ENCODE data around the gene ANKS1B.

Gene ANKS1B

DNA sequence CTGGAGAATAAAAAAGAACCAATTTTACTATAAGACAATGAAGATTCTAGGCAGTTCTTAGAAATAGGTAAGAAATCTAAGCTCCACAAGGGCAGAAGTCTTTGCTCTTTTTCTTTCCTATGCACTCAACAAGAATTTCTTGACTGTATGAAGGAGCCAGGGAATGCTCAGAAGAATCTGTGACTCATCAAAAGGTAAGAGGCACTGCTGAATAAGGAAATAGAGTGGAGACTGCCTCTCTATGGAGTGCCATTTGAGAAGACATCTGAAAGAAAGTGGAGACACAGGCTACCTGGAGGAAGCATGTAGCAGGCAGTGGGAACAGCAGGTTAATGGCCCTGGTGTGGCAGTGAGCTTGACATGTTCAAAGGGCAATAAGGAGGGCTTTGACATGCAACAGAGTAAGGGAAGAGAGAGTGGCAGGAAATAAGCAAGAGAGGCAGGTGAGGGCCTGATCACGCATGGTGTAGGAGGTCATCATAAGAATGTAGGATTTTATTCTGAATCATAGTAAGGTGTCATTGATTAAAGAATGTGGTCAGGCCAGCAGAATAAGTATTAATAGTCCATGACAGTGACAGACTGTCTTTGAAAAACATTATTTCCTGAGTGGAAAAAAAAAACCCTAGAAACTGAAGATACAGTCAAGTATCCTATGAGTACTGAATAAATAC, 783.9 kb downstream of the ANKS1B start:
- H3K9me3 ChIP-seq (ENCODE audit: low read length), result no peaks in the 10 kb centered on the region
- H3K79me2 ChIP-seq (ENCODE audit: insufficient read depth, low read length), result no peaks in the 10 kb centered on the region
- H3K36me3 ChIP-seq (ENCODE audit: insufficient read depth, low read length), result no peaks in the 10 kb centered on the region
- H2AFZ ChIP-seq (ENCODE audit: low read length), result no peak overlapping the region
- no peaks in the 10 kb centered on the region for H3K4me1 ChIP-seq (ENCODE audit: insufficient read depth, low read length, severe bottlenecking)
- TF ChIP-seq EZH2 (IDR thresholded peaks at IDR 0.05; ENCODE audit: borderline replicate concordance, low read length), result no peak
- TF ChIP-seq, protein P1, sequence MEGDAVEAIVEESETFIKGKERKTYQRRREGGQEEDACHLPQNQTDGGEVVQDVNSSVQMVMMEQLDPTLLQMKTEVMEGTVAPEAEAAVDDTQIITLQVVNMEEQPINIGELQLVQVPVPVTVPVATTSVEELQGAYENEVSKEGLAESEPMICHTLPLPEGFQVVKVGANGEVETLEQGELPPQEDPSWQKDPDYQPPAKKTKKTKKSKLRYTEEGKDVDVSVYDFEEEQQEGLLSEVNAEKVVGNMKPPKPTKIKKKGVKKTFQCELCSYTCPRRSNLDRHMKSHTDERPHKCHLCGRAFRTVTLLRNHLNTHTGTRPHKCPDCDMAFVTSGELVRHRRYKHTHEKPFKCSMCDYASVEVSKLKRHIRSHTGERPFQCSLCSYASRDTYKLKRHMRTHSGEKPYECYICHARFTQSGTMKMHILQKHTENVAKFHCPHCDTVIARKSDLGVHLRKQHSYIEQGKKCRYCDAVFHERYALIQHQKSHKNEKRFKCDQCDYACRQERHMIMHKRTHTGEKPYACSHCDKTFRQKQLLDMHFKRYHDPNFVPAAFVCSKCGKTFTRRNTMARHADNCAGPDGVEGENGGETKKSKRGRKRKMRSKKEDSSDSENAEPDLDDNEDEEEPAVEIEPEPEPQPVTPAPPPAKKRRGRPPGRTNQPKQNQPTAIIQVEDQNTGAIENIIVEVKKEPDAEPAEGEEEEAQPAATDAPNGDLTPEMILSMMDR (IDR thresholded peaks at IDR 0.05; ENCODE audit: low read length), result no peak
- H3K4me3 ChIP-seq (ENCODE audit: low read depth, low read length, poor library complexity, severe bottlenecking), result no peak overlapping the region
- H3K27ac ChIP-seq (ENCODE audit: low read depth, low read length, poor library complexity, severe bottlenecking), result no peak overlapping the region
- H3F3A ChIP-seq (ENCODE audit: insufficient read depth, low read length), result no peaks in the 10 kb centered on the region
- no peaks in the 10 kb centered on the region for H4K20me1 ChIP-seq (ENCODE audit: insufficient read depth, low read length)
- H3K9ac ChIP-seq (ENCODE audit: low read length), result no peak overlapping the region
- H3K9me2 ChIP-seq (ENCODE audit: low read depth, low read length), result no peaks in the 10 kb centered on the region
- no peaks in the 10 kb centered on the region for H3K27me3 ChIP-seq (ENCODE audit: insufficient read depth, low read length)
- H3K4me2 ChIP-seq (ENCODE audit: low read length), result no peak overlapping the region

DNA sequence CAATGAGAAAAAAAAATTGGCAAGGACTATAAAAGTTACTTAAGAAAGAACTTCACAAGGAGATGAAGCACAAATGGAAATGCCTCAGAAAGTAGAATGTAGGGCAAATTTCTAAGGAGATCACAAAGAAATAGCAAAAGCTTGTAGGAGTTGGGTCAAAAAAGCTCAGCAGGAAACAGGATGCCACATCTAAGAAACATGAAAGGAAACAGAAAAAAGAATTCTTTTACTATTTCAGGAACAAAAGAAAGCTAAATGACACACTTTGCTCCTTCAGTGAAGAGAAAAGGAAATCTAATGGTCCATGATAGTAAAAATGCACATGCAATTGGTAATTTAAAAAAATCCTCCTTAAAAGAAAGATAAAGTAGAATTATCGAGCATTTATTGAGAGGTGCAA, 789.3 kb downstream of the ANKS1B start:
- no peaks in the 10 kb centered on the region for H3K27me3 ChIP-seq (ENCODE audit: insufficient read depth, low read length)
- H3K79me2 ChIP-seq (ENCODE audit: insufficient read depth, low read length), result no peaks in the 10 kb centered on the region
- TF ChIP-seq, protein P1 (IDR thresholded peaks at IDR 0.05; ENCODE audit: low read length), result no peak
- no peak for TF ChIP-seq EZH2 (IDR thresholded peaks at IDR 0.05; ENCODE audit: borderline replicate concordance, low read length)
- H3K9me2 ChIP-seq (ENCODE audit: low read depth, low read length), result no peaks in the 10 kb centered on the region
- no peaks in the 10 kb centered on the region for H3K36me3 ChIP-seq (ENCODE audit: insufficient read depth, low read length)
- no peak overlapping the region for H2AFZ ChIP-seq (ENCODE audit: low read length)
- H3K4me3 ChIP-seq (ENCODE audit: low read depth, low read length, poor library complexity, severe bottlenecking), result no peak overlapping the region
- no peak overlapping the region for H3K4me2 ChIP-seq (ENCODE audit: low read length)
- no peaks in the 10 kb centered on the region for H3K9me3 ChIP-seq (ENCODE audit: low read length)
- no peaks in the 10 kb centered on the region for H3F3A ChIP-seq (ENCODE audit: insufficient read depth, low read length)
- no peaks in the 10 kb centered on the region for H3K4me1 ChIP-seq (ENCODE audit: insufficient read depth, low read length, severe bottlenecking)
- H4K20me1 ChIP-seq (ENCODE audit: insufficient read depth, low read length), result no peaks in the 10 kb centered on the region
- no peak overlapping the region for H3K27ac ChIP-seq (ENCODE audit: low read depth, low read length, poor library complexity, severe bottlenecking)
- H3K9ac ChIP-seq (ENCODE audit: low read length), result no peak overlapping the region

DNA sequence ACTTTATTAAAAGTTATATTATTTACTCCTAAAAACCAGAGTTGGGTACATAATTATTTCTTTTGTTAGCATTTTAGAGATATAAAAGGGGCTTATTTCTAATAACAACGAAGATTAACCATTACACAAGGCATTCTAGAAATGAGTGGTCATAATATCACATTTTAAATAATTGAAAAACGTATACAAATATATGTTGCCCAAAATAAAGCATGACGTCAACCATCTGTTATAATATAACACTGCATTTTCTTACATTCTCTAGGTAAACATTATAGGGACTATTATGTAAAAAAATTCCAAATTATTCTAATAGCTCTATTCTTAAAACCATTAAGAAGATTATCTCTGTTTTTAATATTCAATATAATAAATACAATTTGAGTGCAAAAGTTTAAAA, 792.2 kb downstream of the ANKS1B start:
- no peak overlapping the region for H3K4me2 ChIP-seq (ENCODE audit: low read length)
- no peaks in the 10 kb centered on the region for H3K9me3 ChIP-seq (ENCODE audit: low read length)
- no peak overlapping the region for H2AFZ ChIP-seq (ENCODE audit: low read length)
- no peaks in the 10 kb centered on the region for H3K4me1 ChIP-seq (ENCODE audit: insufficient read depth, low read length, severe bottlenecking)
- no peaks in the 10 kb centered on the region for H3K27me3 ChIP-seq (ENCODE audit: insufficient read depth, low read length)
- H4K20me1 ChIP-seq (ENCODE audit: insufficient read depth, low read length), result no peaks in the 10 kb centered on the region
- H3K9ac ChIP-seq (ENCODE audit: low read length), result no peak overlapping the region
- H3K36me3 ChIP-seq (ENCODE audit: insufficient read depth, low read length), result no peaks in the 10 kb centered on the region
- H3K27ac ChIP-seq (ENCODE audit: low read depth, low read length, poor library complexity, severe bottlenecking), result no peak overlapping the region
- no peaks in the 10 kb centered on the region for H3F3A ChIP-seq (ENCODE audit: insufficient read depth, low read length)
- H3K9me2 ChIP-seq (ENCODE audit: low read depth, low read length), result no peaks in the 10 kb centered on the region
- no peaks in the 10 kb centered on the region for H3K79me2 ChIP-seq (ENCODE audit: insufficient read depth, low read length)
- TF ChIP-seq, protein P1 (IDR thresholded peaks at IDR 0.05; ENCODE audit: low read length), result no peak
- no peak for TF ChIP-seq EZH2 (IDR thresholded peaks at IDR 0.05; ENCODE audit: borderline replicate concordance, low read length)
- H3K4me3 ChIP-seq (ENCODE audit: low read depth, low read length, poor library complexity, severe bottlenecking), result no peak overlapping the region

All from OCI-LY1 (cell line).